Measurements from ENCODE around the gene TSHB. TPM values are rescaled to one million over a fixed set of nuclear protein-coding genes. Genes with fewer than 3 reads are reported as not detected.

Gene TSHB
- total RNA-seq, 1 experiment from 2014 or later, result not detected

- Mint-ChIP-seq H3K27ac (no peak overlapping the region), H3K9me3 (no peaks in the 10 kb centered on the region), H3K27me3 (ENCODE audit: low read depth) (no peaks in the 10 kb centered on the region; the same call in none of the 2 replicates), H3K36me3 (no peaks in the 10 kb centered on the region), H3K4me1 (0 out of 2 replicates have a peak, but pooled peaks cover 3% of the 10 kb centered on the region), H3K4me3 (no peak overlapping the region)
- ChIA-PET POLR2A (no interaction called here), CTCF (interaction anchor here (0.7 kb wide), 1 partner anchor 352 kb away, joined by 3 read pairs; no protein-coding TSS in a partner anchor)
- TF ChIP-seq OVOL2 (CRISPR knock-in tag; IDR thresholded peaks at IDR 0.05; ENCODE audit: borderline replicate concordance) (no peak), GTF2I (CRISPR knock-in tag; conservative IDR thresholded peaks at IDR 0.05) (no peak), CREM (CRISPR knock-in tag; IDR thresholded peaks at IDR 0.05) (no peak), ZBTB21 (CRISPR knock-in tag; IDR thresholded peaks at IDR 0.05; ENCODE audit: borderline replicate concordance) (no peak), TEAD1 (CRISPR knock-in tag; IDR thresholded peaks at IDR 0.05) (no peak), JUN (CRISPR knock-in tag; IDR thresholded peaks at IDR 0.05) (no peak), TP53 (CRISPR knock-in tag; IDR thresholded peaks at IDR 0.05) (no peak), NFYB (CRISPR knock-in tag; conservative IDR thresholded peaks at IDR 0.05; ENCODE audit: low read depth) (no peak), SMAD4 (CRISPR knock-in tag; IDR thresholded peaks at IDR 0.05) (no peak), CREB1 (CRISPR knock-in tag; IDR thresholded peaks at IDR 0.05) (no peak), KAT7 (CRISPR knock-in tag; IDR thresholded peaks at IDR 0.05; ENCODE audit: borderline replicate concordance) (no peak), SOX15 (CRISPR knock-in tag; IDR thresholded peaks at IDR 0.05) (no peak), RORB (CRISPR knock-in tag; IDR thresholded peaks at IDR 0.05) (no peak)
- TF ChIP-seq, protein P1, sequence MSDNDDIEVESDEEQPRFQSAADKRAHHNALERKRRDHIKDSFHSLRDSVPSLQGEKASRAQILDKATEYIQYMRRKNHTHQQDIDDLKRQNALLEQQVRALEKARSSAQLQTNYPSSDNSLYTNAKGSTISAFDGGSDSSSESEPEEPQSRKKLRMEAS (CRISPR knock-in tag; IDR thresholded peaks at IDR 0.05), result no peak
- TF ChIP-seq, protein P2, sequence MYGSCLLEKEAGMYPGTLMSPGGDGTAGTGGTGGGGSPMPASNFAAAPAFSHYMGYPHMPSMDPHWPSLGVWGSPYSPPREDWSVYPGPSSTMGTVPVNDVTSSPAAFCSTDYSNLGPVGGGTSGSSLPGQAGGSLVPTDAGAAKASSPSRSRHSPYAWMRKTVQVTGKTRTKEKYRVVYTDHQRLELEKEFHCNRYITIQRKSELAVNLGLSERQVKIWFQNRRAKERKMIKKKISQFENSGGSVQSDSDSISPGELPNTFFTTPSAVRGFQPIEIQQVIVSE (CRISPR knock-in tag; IDR thresholded peaks at IDR 0.05; ENCODE audit: borderline replicate concordance), result no peak
- TF ChIP-seq, protein P3, sequence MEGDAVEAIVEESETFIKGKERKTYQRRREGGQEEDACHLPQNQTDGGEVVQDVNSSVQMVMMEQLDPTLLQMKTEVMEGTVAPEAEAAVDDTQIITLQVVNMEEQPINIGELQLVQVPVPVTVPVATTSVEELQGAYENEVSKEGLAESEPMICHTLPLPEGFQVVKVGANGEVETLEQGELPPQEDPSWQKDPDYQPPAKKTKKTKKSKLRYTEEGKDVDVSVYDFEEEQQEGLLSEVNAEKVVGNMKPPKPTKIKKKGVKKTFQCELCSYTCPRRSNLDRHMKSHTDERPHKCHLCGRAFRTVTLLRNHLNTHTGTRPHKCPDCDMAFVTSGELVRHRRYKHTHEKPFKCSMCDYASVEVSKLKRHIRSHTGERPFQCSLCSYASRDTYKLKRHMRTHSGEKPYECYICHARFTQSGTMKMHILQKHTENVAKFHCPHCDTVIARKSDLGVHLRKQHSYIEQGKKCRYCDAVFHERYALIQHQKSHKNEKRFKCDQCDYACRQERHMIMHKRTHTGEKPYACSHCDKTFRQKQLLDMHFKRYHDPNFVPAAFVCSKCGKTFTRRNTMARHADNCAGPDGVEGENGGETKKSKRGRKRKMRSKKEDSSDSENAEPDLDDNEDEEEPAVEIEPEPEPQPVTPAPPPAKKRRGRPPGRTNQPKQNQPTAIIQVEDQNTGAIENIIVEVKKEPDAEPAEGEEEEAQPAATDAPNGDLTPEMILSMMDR (IDR thresholded peaks at IDR 0.05), result no peak
- TF ChIP-seq, protein P4, sequence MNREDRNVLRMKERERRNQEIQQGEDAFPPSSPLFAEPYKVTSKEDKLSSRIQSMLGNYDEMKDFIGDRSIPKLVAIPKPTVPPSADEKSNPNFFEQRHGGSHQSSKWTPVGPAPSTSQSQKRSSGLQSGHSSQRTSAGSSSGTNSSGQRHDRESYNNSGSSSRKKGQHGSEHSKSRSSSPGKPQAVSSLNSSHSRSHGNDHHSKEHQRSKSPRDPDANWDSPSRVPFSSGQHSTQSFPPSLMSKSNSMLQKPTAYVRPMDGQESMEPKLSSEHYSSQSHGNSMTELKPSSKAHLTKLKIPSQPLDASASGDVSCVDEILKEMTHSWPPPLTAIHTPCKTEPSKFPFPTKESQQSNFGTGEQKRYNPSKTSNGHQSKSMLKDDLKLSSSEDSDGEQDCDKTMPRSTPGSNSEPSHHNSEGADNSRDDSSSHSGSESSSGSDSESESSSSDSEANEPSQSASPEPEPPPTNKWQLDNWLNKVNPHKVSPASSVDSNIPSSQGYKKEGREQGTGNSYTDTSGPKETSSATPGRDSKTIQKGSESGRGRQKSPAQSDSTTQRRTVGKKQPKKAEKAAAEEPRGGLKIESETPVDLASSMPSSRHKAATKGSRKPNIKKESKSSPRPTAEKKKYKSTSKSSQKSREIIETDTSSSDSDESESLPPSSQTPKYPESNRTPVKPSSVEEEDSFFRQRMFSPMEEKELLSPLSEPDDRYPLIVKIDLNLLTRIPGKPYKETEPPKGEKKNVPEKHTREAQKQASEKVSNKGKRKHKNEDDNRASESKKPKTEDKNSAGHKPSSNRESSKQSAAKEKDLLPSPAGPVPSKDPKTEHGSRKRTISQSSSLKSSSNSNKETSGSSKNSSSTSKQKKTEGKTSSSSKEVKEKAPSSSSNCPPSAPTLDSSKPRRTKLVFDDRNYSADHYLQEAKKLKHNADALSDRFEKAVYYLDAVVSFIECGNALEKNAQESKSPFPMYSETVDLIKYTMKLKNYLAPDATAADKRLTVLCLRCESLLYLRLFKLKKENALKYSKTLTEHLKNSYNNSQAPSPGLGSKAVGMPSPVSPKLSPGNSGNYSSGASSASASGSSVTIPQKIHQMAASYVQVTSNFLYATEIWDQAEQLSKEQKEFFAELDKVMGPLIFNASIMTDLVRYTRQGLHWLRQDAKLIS (CRISPR knock-in tag; IDR thresholded peaks at IDR 0.05; ENCODE audit: borderline replicate concordance), result no peak
- TF ChIP-seq, protein P5, sequence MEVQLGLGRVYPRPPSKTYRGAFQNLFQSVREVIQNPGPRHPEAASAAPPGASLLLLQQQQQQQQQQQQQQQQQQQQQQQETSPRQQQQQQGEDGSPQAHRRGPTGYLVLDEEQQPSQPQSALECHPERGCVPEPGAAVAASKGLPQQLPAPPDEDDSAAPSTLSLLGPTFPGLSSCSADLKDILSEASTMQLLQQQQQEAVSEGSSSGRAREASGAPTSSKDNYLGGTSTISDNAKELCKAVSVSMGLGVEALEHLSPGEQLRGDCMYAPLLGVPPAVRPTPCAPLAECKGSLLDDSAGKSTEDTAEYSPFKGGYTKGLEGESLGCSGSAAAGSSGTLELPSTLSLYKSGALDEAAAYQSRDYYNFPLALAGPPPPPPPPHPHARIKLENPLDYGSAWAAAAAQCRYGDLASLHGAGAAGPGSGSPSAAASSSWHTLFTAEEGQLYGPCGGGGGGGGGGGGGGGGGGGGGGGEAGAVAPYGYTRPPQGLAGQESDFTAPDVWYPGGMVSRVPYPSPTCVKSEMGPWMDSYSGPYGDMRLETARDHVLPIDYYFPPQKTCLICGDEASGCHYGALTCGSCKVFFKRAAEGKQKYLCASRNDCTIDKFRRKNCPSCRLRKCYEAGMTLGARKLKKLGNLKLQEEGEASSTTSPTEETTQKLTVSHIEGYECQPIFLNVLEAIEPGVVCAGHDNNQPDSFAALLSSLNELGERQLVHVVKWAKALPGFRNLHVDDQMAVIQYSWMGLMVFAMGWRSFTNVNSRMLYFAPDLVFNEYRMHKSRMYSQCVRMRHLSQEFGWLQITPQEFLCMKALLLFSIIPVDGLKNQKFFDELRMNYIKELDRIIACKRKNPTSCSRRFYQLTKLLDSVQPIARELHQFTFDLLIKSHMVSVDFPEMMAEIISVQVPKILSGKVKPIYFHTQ (CRISPR knock-in tag; IDR thresholded peaks at IDR 0.05), result no peak
- no peak for DNase-seq (ENCODE audit: low spot score)
- no peak for ATAC-seq
Observed at GRCh38 chr1:115074839-115075534, 45.4 kb downstream of the TSHB start.
